Activated CD8-positive, alpha-beta memory T cell treated with anti-CD3 and anti-CD28 coated beads for 4 hours (primary cell): ENCODE results near the gene ZGPAT.
"Not testable (repeated sequence)": the region's sequence is repeated elsewhere in the genome, so short reads cannot be mapped to it uniquely, and the experiment has no call there.

Source experiments
- DNase-seq, 2 donors: peaks; one replicate each; pipeline ENCODE4 v3.0.0-alpha.2; 2020; ENCODE audit warnings: low read depth in 2 of 2

Gene ZGPAT

DNA sequence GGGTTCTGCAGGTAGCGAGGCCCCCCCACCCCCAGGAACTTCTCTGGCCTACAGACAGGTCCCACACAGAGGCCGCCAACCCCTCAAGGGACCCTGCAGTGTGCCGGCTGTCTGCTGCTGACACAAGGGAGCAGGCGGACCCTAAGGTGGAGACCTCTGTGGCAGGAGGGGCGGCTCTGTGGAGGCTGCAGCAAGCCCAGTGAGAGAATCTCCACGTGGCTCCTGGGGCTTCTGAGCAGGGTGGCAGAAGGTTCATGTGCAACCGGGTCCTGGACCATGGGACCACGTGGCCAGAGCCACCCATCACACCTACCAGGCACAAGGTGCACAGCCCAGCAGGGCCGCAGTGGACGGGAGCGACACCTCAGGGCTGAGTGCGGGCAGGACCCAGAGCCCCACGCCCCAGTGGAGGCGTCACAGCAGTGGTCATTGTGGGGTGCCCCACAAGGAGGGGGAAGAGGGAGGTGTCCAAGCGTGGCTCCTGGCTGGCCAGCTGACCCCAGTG, 4.3 kb upstream of the ZGPAT start:
- no peak for DNase-seq

DNA sequence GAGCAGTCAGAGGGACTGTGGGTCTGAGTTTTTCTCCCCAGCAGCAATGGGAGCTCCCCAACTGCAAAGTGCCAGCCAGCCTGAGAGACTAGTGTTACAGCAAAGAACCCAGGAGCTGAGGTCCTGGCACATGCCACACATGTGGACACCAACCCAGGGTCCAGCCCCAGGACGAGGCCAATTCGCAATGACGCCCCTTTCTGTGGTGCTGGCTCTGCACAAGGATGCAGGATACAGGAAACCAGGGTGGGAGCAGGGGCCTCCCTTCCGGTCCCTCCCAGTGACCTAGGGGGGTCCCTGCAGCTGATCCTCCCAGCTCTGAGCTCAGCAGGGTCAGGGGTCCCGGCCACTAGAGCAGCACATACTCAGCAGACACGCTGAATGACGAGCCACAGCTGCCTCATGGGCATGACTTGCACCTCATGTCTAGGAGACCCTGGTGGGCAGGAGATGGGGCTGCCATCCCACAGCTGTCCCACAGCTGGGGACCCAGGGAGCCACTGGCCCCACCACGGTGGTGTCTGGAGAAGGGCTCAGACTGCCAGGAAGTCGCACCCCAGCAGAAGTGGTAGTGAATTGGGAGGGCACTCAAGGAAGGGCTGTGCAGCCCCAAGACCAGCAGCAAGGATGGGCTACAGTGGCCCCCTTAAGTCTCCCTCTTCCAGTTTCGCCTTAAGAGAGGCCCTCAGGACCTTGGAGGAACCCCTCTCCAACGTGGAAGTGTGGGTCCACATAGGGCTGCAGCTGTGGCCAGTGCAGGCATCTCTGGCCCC, 3.7 kb upstream of the ZGPAT start:
- DNase-seq: no peak

DNA sequence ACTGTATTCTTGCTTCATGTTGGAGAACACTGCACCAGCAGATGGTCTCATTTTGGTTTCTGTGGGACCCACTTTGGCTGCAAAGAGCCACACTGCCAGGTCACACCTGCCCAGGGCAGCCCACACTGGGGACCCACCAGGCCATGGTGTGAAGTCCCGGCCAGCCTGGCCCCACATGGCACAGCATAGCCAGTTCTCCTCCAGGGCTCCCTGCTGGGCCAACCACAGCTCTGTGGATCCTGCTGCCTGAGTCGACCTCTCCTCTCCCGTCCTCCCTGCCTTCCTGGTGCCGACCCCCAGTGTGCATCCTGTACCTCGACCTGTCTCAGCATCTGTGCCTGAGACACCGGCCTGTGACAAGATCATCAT, 3.1 kb upstream of the ZGPAT start:
- no peak for DNase-seq

DNA sequence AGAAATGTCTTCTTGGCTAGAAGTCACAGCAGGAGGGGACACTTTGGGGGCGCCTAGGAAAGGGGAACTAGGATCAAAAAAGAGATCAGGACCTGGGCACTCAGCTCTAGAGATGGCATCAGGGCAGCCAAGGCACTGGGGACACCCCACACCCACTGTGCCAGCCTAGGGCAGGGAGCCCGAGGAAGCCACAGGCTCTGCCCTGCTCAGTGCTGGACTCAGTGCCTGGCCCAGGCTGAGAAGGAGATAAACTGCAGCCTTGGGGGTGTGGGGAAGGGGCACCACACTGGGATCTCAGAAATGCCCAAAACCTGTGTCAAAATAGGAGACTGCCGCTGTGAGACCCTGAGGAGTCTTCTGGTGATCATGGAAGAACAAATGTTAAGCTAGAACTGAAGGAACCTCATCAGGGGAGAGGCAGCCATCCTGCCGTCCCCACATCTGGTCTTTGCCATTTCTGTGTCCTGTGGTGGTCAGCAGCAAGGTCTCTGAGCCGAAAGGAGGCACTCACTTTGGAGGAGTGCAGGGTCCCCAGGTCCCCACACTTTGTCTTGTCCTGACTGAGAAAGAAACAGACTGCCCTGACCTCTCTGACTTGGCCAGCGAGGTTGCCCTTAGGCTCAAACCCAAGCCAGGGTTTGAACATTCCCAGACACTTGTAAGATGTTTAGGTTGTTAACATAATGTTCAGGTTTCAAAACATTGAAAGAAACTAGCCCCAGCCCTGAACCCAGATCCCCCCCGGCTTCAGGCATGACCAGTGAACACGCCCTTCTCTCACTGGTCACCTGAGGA, 2.4 kb upstream of the ZGPAT start:
- no peak for DNase-seq

DNA sequence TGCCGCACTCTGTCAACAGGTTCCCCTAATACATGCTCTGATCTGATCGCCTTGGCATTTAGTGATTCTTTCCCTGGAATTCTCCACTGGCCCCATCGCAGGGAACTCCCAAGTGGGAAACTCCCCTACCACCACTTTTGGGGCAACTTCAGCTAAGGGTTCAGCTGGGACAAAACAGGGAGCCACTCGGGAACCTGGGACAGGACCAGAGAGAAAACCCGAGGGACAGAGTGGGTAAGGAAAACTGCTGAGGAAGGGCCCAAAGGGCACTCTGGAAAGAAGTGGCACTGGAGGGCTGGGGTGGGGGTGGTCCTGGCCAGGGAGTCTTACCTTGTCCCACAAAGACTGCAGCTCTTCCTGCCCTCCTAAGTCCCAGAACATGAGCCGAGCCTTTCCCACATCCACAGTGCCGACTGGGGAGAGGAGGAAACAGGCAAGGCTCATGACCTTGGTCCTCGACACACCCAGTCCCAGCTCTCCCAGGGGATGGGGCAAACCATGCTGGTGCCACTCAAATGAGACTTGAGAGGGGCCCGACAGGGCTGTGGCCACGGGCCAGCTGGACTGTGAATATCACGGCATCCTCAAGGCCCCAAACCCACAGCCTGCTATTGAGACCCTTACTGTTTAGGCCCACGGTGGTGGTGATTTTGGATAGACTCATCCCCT, 1.7 kb upstream of the ZGPAT start:
- no peak for DNase-seq

DNA sequence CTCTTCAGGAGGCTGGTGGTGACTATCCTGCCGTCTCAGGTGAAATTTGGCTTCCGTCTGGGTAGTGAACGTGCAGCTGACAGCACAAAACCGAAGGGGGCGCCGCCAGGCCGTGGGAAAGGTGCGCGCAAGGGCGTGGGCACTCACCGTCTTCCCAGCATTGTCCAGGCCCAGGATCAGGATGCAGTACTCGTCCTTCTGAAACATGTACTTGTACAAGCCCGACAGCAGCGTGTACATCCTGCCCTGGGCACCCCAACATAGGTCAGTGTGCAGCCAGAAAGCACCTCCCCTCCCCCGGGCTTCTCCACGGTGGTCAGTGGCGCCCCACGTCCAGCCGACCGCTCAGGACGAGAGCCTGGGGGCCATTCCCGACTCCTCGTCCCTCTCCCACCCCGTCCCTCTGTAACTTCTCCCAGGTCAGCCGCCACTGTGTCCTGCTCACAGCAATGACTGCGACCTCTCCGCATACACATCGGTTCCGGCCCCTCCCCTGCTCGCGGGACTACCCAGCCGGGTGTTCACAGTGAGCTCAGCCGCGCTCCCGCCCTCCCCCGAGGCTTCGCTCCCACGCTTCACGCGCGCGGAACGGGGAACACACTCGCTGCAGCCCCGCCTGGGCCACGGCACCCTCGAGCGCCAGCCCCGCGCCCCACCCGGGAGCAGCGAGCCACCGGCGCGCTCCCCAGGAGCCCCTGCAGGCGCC, 834 bp upstream of the ZGPAT start:
- peak in 1 of 2 donors; percentile 42 for DNase-seq

DNA sequence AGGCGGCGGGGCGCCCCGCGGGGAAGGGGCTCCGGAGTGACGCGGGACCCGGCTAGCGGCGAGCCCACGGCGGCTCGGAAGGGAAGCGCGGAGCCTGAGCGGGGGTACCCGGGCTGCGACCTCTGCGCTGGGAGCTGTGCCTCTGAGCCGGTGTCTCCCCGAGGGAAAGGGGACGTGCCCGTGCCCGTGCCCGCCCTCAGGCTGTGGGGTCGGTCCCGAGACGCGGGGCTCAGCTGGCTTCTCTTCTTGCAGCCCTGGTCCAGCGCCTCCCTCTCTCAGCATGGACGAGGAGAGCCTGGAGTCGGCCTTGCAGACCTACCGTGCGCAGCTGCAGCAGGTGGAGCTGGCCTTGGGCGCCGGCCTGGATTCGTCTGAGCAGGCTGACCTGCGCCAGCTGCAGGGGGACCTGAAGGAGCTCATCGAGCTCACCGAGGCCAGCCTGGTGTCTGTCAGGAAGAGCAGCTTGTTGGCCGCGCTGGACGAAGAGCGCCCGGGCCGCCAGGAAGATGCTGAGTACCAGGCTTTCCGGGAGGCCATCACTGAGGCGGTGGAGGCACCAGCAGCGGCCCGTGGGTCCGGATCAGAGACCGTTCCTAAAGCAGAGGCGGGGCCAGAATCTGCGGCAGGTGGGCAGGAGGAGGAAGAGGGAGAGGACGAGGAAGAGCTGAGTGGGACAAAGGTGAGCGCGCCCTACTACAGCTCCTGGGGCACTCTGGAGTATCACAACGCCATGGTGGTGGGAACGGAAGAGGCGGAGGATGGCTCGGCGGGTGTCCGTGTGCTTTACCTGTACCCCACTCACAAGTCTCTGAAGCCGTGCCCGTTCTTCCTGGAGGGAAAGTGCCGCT, 686 bp downstream of the ZGPAT start:
- DNase-seq: no peak

DNA sequence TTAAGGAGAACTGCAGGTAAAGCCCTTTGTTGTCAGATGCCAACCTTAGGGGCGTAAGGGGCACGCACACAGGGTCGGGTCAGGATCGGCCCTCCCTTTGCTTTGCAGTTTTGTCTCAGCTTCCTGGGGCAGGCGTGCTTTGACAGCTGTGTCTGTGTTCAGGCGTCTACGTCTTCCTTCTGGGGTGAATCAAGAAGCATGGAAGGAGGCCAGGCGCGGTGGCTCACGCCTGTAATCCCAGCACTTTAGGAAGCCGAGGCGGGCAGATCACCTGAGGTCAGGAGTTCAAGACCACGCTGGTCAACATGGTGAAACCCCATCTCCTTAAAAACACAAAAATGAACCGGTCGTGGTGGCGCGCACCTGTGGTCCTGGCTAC, 1.3 kb downstream of the ZGPAT start:
- DNase-seq: no peak

DNA sequence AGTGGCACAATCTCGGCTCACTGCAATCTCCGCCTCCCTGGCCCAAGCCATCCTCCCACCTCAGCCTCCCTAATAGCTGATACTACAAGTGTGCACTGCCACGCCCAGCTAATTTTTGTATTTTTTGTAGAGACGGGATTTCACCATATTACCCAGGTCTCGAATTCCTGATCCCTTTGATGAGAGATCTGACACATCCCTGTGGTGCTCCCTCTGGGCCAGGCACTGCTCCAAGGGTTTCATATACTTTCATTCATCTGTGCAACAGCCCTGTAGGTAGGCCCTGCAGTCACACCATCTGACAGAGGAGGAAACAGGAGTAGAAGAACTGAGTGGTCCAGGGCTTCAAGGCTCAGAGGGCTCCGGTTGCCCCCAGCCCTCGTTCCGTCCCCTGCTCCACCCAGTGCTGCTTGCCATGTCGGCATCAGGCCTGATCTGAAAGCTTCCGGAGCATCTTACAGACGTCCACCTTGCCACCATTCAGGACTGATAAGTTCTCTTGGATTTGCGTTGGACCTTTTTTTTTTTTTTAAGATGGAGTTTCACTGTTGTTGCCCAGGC, 3.3 kb downstream of the ZGPAT start:
- DNase-seq: no peak

DNA sequence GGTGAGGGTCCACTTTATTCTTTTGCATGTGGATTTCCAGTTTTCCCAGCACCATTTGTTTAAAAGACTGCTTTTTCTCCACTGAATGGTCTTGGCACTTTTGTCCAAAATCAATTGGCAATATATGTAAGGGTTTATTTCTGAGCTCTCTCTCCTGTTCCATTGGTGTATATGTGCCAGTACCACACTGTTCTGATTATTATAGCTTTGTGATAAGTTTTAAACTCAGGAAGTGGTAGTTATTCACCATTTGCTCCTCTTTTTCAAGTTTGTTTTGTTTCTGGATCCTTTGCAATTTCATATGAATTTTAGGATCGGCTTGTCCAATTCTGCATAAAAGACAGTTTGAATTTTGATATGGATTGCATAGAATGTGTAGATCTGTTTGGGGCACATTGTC, 4.4 kb downstream of the ZGPAT start:
- DNase-seq: no peak

DNA sequence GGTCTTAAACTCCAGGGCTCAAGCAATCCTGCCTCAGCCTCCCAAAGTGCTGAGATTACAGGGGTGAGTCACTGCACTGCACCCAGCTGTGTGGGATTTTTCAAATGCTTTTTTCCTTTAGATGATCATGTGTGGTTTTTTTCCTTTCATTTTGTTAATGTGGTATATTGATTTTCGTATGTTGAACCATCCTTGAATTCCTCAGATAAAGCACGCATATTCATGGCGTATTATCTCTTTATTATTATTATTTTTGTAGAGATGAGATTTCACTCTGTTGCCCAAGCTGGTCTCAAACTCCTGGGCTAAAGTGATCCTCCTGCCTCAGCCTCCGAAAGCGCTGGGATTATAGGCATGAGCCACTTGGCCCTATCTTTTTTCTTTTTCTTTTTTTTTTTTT, 7.0 kb downstream of the ZGPAT start:
- no peak for DNase-seq

DNA sequence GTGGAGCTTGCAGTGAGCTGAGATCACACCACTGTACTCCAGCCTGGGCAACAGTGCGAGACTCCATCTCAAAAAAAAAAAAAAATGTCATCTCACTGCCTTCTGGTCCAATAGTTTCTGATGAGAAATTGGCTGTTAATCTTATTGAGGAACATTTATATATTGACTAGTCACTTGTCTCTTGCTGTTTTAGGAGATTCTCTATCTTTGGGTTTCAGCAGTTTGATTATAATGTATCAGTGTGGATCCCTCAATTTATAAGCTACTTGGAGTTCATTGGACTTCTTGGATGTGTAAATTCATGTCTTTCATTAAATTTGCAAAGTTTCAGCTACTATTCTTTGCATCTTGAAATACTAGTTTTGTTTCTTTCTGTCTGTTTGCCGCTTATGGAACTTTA, 11.2 kb downstream of the ZGPAT start:
- no peak for DNase-seq

DNA sequence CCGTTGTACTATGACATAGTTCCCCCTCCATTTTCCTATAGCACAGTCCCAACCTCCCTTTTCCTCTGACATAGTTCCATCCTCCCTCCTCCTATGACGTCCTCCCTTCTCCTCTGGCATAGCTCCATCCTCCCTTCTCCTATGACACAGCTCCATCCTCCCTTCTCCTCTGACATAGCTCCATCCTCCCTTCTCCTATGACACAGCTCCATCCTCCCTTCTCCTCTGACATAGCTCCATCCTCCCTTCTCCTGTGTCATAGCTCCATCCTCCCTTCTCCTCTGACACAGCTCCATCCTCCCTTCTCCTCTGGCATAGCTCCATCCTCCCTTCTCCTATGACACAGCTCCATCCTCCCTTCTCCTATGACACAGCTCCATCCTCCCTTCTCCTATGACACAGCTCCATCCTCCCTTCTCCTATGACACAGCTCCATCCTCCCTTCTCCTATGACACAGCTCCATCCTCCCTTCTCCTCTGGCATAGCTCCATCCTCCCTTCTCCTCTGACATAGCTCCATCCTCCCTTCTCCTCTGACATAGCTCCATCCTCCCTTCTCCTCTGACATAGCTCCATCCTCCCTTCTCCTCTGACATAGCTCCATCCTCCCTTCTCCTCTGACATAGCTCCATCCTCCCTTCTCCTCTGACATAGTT, 15.3 kb downstream of the ZGPAT start:
- DNase-seq: not testable (repeated sequence)

DNA sequence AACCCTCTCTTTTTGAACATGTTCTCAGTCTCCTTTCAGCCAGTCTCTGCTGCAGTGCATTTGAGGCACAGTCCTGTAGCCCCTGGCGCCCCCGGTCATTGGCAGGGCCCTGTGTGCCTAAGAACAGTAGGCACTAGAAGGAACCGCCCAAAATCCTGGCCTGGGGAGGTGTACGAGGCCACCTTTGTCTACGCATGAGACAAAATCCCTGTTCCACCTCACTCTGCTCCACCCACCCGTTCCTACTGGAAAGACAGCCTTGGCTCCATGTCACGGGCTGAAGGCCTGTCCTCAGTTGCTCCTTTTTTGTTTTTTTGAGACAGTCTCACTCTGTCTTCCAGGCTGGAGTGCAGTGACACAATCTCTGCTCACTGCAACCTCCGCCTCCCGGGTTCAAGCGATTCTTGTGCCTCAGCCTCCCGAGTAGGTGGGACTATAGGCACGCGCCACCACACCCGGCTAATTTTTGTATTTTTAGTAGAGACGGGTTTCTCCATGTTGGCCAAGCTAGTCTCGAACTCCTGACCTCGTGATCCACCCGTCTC, 22.4 kb downstream of the ZGPAT start:
- DNase-seq: not testable (repeated sequence)

DNA sequence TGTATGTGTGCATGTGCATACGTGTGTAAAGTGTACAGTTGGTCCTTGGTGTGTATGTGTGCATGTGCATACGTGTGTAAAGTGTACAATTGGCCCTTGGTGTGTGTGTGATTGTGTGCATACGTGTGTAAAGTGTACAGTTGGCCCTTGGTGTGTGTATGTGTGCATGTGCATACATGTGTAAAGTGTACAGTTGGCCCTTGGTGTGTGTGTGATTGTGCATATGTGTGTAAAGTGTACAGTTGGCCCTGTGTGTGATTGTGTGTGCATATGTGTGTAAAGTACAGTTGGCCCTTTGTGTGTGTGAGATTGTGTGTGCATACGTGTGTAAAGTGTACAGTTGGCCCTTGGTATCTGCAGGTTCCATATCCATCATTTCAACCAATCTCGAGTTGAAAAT, 23.6 kb downstream of the ZGPAT start:
- DNase-seq: no peak

DNA sequence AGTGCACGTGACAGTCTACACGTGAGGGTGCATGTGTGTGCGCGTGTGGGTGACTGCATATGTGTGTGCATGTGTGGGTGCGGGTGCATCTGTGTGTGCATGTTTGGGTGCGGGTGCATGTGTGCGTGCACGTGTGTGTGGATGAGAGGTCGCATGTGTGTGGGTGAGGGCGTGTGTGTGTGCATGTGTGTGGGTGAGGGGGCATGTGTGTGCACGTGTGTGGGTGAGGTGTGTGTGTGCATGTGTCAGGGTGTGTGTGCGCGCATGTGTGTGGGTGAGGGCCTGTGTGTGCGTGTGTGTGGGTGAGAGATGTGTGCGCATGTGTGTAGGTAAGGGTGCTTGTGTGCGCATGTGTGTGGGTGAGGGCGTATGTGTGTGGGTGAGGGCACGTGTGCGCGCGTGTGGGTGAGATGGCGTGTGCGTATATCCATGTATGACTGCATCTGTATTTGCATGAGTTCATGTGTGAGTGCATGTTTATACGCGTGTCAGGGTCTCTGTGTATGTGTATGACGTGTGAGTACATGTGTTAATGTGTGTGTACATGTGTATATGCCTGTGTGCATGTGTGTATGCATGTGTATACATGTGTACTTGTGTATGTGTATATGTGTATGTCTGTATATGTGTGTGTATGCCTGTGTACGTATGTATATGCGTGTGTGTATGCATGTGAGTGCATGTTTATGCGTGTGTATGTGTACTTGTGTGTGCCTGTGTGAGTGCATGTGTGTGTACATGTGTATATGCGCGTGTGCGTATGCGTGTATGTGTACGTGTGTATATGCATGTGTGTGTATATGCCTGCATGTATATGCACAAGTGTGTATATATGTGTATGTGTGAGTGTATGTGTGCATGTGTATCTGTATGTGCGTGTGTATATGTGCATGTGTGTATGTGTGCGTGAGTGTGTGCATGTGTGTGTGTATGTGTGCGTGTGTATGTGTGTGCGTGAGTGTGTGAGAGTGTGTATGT, 24.6 kb downstream of the ZGPAT start:
- no peak for DNase-seq

DNA sequence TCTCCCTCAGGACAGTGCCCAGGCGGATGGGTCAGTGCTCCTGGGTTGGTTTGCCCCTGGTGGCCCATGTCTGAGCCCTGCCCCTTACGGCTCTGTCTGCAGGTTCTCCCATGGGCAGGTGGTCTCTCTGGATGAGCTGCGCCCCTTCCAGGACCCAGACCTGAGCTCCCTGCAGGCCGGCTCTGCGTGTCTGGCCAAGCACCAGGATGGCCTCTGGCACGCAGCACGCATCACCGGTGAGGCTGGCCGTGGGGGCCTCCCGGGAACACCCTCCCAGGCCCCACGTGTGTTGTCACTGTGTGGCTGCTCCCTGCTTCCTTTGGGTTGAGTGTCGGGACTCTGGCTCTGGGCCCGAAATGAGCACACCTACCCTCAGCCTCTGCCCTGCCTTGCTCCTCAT, 25.3 kb downstream of the ZGPAT start:
- no peak for DNase-seq

DNA sequence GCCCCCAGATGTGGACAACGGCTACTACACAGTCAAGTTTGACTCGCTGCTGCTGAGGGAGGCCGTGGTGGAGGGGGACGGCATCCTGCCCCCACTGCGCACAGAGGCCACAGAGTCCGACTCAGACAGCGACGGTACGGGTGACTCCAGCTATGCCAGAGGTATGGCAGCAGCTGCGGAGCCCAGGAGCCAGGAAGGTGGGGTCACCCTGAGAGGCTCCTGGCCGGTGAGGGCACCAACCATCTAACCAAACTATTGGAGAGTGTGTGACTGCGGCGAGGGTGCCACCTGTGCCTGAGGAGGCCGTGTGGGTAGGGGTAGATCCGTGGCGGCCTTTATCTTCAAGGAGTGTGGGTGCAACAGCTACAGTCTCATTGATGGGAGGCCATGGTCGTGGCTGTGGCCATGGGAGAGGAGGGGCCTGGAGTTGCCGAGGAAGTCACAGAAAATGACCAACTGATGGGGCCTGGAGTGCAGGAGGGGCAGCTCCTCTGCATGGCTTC, 25.8 kb downstream of the ZGPAT start:
- no peak for DNase-seq
